IPS-NIHi11 (cell line): Measurements from ENCODE around the gene ZBTB3.
"Not testable (repeated sequence)": the region's sequence is repeated elsewhere in the genome, so short reads cannot be mapped to it uniquely, and the experiment has no call there.

Source experiments
- DNase-seq: peaks from one replicate; pipeline ENCODE4 v3.0.0; 2012; ENCODE audit warnings: mixed read lengths, low spot score

Gene ZBTB3

GRCh38 chr11:62753736-62754603, at the start of gene ZBTB3:
ZBTB3 (minus strand) TSS chr11:62754160; CDS start chr11:62753664, 496 bp downstream.
- DNase-seq, result peak; percentile 91

GRCh38 chr11:62801071-62801470, 47.1 kb upstream of the ZBTB3 start:
- DNase-seq, result no peak

- DNase-seq, result no peak
Measured at GRCh38 chr11:62799486-62799885, 45.5 kb upstream of the ZBTB3 start.

GRCh38 chr11:62796281-62796680, 42.3 kb upstream of the ZBTB3 start:
- no peak for DNase-seq

GRCh38 chr11:62794201-62794775, 40.3 kb upstream of the ZBTB3 start:
- no peak for DNase-seq

- peak; percentile 38 for DNase-seq
Measured at GRCh38 chr11:62792202-62792575, 38.2 kb upstream of the ZBTB3 start.

GRCh38 chr11:62791501-62792201, 37.7 kb upstream of the ZBTB3 start, which contains the start of gene TMEM223:
TMEM223 (minus strand) TSS chr11:62792006; CDS start chr11:62791994, 12 bp downstream.
- peak; percentile 93 for DNase-seq

- DNase-seq, result no peak
Measured at GRCh38 chr11:62789576-62789975, 35.6 kb upstream of the ZBTB3 start.

GRCh38 chr11:62788991-62789390, 35.0 kb upstream of the ZBTB3 start:
- no peak for DNase-seq

GRCh38 chr11:62787005-62787759, 33.2 kb upstream of the ZBTB3 start, which contains the start of gene TMEM179B:
TMEM179B (plus strand) TSS chr11:62787402; CDS start chr11:62787432, 30 bp downstream.
- peak; percentile 92 for DNase-seq

- peak; percentile 92 for DNase-seq
Measured at GRCh38 chr11:62786318-62787004, 32.5 kb upstream of the ZBTB3 start.

- no peak for DNase-seq
Measured at GRCh38 chr11:62782753-62783152, 28.8 kb upstream of the ZBTB3 start.

GRCh38 chr11:62778441-62778840, 24.5 kb upstream of the ZBTB3 start:
- DNase-seq, result no peak

- DNase-seq, result no peak
Measured at GRCh38 chr11:62777389-62777788, 23.4 kb upstream of the ZBTB3 start.

GRCh38 chr11:62775646-62776045, 21.7 kb upstream of the ZBTB3 start:
- no peak for DNase-seq

- DNase-seq, result no peak
Measured at GRCh38 chr11:62774407-62774806, 20.4 kb upstream of the ZBTB3 start.

GRCh38 chr11:62771144-62772021, 17.4 kb upstream of the ZBTB3 start, which contains the start of gene TAF6L:
TAF6L (plus strand) TSS chr11:62771396; CDS start chr11:62775784, 4,388 bp downstream.
- peak; percentile 99 for DNase-seq

- DNase-seq, result peak; percentile 67
Measured at GRCh38 chr11:62770778-62771143, 16.8 kb upstream of the ZBTB3 start.

GRCh38 chr11:62760867-62761227, 6.9 kb upstream of the ZBTB3 start:
- DNase-seq, result not testable (repeated sequence)
